T-helper 2 cell (primary cell): ENCODE measurements around the gene PHOX2A.

Source experiments
- DNase-seq, 5 experiments: peaks; one replicate each; pipeline versions ENCODE4 v3.0.0 to v3.0.0-alpha.2; 2012 to 2022

The PHOX2A gene

GRCh38 chr11:72233056-72233772 is 10.8 kb downstream of the PHOX2A start:
- DNase-seq = no peak

GRCh38 chr11:72232260-72233055 is 11.5 kb downstream of the PHOX2A start:
- DNase-seq = no peak

GRCh38 chr11:72231396-72232259 is 12.3 kb downstream of the PHOX2A start:
- DNase-seq = no peak

- DNase-seq = no peak
Measured at GRCh38 chr11:72230764-72231365, 13.1 kb downstream of the PHOX2A start.

- DNase-seq = no peak
Measured at GRCh38 chr11:72229925-72230763, 13.8 kb downstream of the PHOX2A start.

GRCh38 chr11:72229336-72229924 is 14.5 kb downstream of the PHOX2A start:
- DNase-seq = no peak

GRCh38 chr11:72228844-72229231 is 15.1 kb downstream of the PHOX2A start:
- DNase-seq = no peak

- DNase-seq = no peak
Measured at GRCh38 chr11:72228229-72228843, 15.6 kb downstream of the PHOX2A start.

- DNase-seq = no peak
Measured at GRCh38 chr11:72227316-72228228, 16.4 kb downstream of the PHOX2A start.

- no peak for DNase-seq
Measured at GRCh38 chr11:72226701-72227100, 17.3 kb downstream of the PHOX2A start.

GRCh38 chr11:72225411-72225951 is 18.5 kb downstream of the PHOX2A start:
- peak in 2 of 5 experiments; percentile 24 to 62 for DNase-seq

- DNase-seq = peak in 2 of 5 experiments; percentile 27 to 54
Measured at GRCh38 chr11:72224564-72225410, 19.2 kb downstream of the PHOX2A start, which contains the start of gene INPPL1. INPPL1 (plus strand) TSS chr11:72224767; CDS start chr11:72224985, 218 bp downstream.

GRCh38 chr11:72223615-72224563 is 20.1 kb downstream of the PHOX2A start:
- peak; percentile 26 to 77 (median 39) for DNase-seq

GRCh38 chr11:72222907-72223614 is 20.9 kb downstream of the PHOX2A start:
- DNase-seq = peak; percentile 88 to 97 (median 92)

- DNase-seq = peak in 1 of 5 experiments; percentile 2
Measured at GRCh38 chr11:72222106-72222891, 21.7 kb downstream of the PHOX2A start.
